GM12873 (cell line): ENCODE data around the gene YRDC.

Source experiments
- CTCF ChIP-seq: IDR thresholded peaks from 2 replicates; pipeline ENCODE4 v1.5.1; 2012; ENCODE audit warnings: low read depth, mild to moderate bottlenecking, moderate library complexity, low read length, control low read depth; ENCODE audit not compliant: insufficient read depth; ENCODE audit errors: missing control alignments

The YRDC gene

DNA sequence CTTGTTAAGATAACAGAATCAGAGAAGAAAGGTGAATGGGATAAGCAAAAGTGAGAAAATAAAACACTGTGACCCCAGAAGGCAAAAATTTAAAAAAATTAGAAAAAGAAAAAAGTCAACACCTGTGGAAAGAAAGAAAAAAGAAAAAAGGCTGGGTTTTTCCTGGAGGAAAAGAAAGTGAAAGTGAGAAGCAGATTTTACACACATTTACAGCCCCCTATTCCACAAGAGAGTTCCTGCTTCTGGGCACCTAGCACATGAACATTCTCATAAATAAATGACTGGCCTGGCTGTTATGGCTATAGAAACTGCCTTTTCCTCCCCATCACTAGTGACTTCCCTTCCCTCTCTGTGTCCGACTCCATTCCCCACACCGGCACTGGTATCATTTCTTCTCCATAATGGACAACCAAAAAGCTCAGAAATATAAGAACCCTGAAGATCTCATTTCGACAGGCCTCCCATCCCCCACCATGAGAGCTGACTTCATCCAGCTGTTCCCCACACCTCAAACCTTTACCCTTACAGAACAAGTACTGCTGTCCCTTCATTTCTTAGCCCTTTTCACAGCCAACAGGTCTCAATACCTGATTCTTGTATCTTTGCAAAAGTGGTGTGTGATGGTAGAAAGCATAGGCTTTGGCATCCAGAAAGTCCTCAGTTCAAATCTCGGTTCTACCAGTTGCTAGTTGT is 38.8 kb upstream of the YRDC start:
- TF ChIP-seq CTCF = no peak

GRCh38 chr1:37845786-37846185 is 37.8 kb upstream of the YRDC start:
- TF ChIP-seq CTCF = no peak

DNA sequence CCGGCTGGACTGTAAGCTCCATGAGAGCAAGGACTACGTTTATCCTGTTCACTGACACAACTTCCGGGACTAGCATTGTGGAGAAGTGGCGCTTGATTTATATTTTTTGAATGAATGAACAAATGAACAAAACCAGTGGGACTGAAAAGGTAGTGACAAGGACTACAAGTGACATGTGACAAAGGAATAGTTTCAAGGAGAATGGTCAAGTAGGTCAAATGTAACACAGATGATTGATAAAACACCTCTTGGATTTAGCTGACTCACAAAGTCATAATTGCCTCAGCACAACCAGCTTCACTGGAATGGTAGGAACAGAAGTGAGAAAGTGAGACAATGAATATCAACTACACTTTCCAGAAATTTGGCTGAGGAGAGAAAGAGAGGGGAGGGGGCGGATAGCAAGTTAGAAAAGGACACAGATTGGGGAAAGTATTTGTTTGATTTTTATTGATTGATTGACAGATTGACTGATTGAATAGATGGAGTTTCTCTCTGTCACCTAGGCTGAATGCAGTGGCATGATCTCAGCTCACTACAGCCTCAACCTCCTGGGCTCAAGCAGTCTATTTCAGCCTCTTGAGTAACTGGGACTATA is 37.1 kb upstream of the YRDC start:
- no peak for TF ChIP-seq CTCF

DNA sequence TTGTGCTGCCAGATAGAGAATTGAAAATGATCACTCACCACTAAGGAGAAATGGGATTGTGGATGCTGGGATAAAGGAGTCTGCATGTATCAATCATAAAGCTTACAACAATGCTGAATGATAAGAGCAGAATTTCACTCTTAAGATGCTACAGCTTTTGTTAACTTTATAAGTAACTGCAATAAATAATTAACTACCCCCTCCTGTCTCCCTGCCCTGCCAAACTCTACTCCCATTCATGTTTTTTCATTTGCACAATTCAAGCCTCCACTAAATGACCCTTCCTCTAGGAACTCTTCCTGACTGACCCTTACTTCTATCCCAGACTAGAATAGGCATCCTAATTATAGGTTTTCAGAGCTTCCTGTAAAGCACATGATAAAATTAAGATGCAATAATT is 36.5 kb upstream of the YRDC start:
- TF ChIP-seq CTCF = no peak

DNA sequence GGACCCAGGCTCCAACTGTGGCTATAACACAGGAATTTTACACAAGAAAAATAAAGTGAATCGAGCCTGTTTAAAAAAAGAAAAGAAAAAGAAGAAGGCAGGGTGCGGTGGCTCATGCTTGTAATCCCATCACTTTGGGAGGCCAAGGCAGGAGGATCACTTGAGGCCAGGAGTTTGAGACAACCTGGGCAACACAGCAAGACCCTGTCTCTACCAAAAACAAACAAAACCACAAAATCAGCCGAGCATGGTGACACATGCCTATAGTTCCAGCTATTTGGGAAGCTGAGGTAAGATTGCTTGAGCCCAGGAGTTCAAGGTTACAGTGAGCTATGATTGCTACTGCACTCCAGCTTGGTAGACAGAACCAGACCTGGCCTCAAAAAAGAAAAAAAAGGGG is 33.6 kb upstream of the YRDC start:
- TF ChIP-seq CTCF = no peak

DNA sequence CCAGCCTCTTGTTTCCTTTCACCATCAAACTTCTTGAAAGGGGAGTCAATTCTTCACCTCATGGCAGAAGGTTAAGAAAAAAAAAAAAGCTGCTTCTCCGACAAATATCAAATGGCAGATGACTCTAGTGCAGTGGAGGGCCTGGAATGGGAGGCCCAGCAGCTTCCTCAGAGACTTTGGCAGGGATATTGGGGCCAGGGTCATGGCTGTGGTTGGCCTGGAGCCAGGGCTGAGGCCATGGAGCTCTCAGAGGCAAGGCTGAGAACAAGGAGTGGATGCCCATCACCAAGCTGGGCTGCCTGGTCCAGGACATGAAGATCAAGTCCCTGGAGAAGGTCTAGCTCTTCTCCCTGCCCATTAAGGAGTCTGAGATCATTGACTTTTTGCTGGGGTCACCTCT is 32.7 kb upstream of the YRDC start:
- no peak for TF ChIP-seq CTCF

- TF ChIP-seq CTCF = no peak
These were observed 31.7 kb upstream of the YRDC start for GRCh38 chr1:37839676-37840075.
